ENCODE measurements around the gene CACNA2D4. TPM values are rescaled to one million over a fixed set of nuclear protein-coding genes. Genes with fewer than 3 reads are reported as not detected.

CACNA2D4 gene
- total RNA-seq, 1 donor from 2014 or later, result 0.58 TPM

DNA sequence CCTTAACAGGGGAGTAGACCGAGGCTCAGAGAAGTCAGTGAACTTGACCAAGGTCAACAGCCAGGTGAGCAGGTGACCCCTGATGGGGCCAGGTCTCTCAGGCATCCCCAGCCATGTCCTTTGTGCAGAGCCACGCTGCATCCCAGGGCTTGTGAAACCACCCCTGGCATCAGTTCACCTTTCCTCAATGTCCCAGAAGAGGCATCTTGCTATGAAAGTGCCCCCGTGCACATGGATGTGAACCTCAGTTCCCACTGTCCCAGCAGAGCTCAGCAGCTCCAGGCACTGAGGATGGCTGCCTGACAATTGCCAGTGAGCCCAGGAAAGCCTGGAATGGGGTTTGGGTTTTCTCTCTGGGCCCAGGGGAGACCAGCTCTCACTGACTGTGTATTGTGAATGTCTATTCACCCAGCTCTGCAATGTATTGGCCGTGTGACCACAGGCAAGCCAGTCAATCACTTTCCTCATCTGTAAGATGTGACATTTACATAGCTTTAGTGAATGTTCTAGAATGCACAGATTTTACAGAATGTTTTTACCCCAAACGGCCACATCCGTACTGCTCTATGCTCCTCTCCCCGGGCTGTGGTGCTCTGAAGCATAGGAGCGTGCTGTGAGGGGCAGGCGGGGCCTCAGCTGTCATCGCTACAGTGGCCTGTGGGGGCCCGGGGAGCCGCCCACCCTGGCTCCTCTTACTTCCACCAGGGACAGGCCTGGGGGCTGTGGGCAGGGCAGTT lies 4.9 kb downstream of the CACNA2D4 start:
- H3K36me3 ChIP-seq (ENCODE audit: control insufficient read depth, insufficient read depth, low read length), result no peaks in the 10 kb centered on the region
- TF ChIP-seq, protein P1, sequence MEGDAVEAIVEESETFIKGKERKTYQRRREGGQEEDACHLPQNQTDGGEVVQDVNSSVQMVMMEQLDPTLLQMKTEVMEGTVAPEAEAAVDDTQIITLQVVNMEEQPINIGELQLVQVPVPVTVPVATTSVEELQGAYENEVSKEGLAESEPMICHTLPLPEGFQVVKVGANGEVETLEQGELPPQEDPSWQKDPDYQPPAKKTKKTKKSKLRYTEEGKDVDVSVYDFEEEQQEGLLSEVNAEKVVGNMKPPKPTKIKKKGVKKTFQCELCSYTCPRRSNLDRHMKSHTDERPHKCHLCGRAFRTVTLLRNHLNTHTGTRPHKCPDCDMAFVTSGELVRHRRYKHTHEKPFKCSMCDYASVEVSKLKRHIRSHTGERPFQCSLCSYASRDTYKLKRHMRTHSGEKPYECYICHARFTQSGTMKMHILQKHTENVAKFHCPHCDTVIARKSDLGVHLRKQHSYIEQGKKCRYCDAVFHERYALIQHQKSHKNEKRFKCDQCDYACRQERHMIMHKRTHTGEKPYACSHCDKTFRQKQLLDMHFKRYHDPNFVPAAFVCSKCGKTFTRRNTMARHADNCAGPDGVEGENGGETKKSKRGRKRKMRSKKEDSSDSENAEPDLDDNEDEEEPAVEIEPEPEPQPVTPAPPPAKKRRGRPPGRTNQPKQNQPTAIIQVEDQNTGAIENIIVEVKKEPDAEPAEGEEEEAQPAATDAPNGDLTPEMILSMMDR (IDR thresholded peaks at IDR 0.05; ENCODE audit: insufficient read depth, low read length, poor library complexity, severe bottlenecking), result no peak
- H3K27me3 ChIP-seq (ENCODE audit: control insufficient read depth, insufficient read depth, low read length), result peaks cover 2% of the 10 kb centered on the region
- H3K4me3 ChIP-seq (ENCODE audit: low read depth, low read length), result no peak overlapping the region
- DNase-seq (ENCODE audit: low read depth), result no peak

DNA sequence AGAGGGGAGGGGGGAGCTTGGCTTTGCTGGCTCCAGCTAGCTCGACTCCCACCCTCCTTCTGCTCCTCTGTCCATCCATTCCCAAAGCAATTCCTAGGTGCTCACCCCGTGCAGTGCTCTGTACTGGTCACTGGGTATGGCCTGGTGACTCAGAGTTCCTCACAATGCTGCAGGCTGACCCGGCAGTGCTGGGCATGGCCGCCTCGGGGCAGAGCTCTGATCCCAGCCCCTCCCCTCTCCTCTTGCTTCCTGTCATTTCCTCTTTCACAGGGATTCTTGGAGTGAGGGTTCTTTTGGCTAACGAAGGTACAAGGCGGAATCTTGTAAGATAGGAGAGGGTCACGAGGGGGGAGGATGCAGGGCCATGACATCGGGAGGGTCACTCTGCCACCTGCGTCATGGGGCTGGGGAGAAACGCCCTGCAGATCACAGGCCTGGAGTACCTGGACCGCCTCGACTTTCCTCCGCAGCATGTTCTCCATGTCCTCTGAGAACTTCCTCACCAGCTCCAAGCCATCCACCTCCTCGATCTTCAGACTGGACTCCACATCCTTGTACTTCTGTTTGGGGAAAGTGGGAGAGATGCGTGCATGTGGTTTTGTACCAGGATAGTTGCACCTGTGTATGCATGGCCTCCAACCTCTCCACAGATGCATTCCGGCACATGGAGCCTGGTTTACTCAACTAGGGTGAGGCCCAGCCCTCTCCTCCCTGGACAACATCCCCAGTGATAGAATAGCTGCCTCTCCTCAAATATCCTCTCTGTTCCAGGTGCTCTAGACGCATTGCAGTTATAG lies 5.7 kb downstream of the CACNA2D4 start:
- peak; percentile 5 for DNase-seq (ENCODE audit: low read depth)
- TF ChIP-seq, protein P1 (IDR thresholded peaks at IDR 0.05; ENCODE audit: insufficient read depth, low read length, poor library complexity, severe bottlenecking), result no peak
- Histone ChIP-seq H3K27me3 (ENCODE audit: control insufficient read depth, insufficient read depth, low read length) (peaks cover 7% of the 10 kb centered on the region), H3K4me3 (ENCODE audit: low read depth, low read length) (no peak overlapping the region), H3K36me3 (ENCODE audit: control insufficient read depth, insufficient read depth, low read length) (no peaks in the 10 kb centered on the region)

DNA sequence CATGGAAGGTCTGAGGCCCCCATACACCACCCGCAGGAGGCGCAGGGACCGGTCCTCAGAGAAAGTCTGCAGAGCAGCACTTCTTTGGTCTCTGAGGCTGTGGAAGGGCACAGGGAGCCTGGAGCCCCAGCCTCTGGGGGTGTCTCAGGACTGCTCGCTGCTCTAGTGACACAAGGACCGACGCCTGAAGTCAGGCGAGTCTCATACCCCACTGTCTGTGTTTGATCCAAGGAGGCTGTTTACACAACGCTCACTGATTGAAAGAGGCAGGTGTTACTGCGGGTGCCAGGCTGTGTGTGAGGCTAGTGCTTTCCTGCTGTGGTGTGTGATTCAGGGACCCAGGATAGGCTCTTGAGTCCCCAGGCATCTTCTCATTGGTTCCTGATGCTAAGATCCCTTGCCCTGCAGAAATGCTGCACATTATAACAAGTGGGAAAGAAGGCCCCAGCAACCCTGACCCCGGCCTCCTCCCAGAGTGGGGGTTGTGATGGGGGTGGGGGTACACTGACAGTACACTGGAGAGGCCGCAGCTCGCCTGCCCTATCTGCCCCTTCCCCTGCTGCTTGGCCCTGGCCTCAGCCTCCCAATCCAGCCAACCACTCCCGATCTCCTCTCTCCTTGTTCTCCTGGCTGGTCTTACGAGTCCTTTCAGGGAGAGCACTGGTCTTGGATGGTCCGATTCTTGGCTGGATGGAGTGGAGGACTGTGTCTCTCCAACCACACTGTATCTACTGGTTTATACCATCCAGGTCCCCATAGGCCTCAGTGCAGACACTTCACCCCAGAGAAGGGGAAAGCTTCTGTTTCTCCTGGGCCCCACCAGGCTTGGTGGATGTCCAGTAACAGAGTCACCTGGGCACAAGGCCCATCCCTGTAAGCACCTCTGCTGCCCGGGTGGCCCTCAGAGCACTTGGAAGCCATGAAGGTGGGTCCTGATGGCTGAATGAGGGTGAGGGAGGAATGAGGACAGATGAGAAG lies 6.6 kb downstream of the CACNA2D4 start:
- TF ChIP-seq, protein P1 (IDR thresholded peaks at IDR 0.05; ENCODE audit: insufficient read depth, low read length, poor library complexity, severe bottlenecking), result no peak
- no peak overlapping the region for H3K4me3 ChIP-seq (ENCODE audit: low read depth, low read length)
- DNase-seq (ENCODE audit: low read depth), result no peak
- H3K27me3 ChIP-seq (ENCODE audit: control insufficient read depth, insufficient read depth, low read length), result peaks cover 13% of the 10 kb centered on the region
- H3K36me3 ChIP-seq (ENCODE audit: control insufficient read depth, insufficient read depth, low read length), result no peaks in the 10 kb centered on the region

DNA sequence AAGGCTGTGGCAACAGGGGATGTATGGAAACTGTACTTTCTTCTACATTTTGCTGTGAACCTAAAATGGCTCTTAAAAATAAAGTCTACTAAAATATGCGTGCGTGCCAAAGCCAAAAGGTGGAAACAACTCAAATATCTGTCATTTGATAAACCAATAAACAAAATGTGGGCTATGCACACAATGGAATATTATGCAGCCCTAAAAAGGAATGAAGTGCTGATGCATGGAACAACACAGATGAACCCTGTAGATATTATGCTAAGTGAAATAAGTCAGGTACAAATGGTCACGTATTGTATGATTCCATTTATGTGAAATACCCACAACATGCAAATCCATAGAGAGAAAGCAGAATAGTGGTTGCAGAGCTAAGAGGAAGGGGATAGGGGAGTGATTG lies 8.0 kb downstream of the CACNA2D4 start:
- Histone ChIP-seq H3K36me3 (ENCODE audit: control insufficient read depth, insufficient read depth, low read length) (no peaks in the 10 kb centered on the region), H3K4me3 (ENCODE audit: low read depth, low read length) (no peak overlapping the region), H3K27me3 (ENCODE audit: control insufficient read depth, insufficient read depth, low read length) (peaks cover 13% of the 10 kb centered on the region)
- TF ChIP-seq, protein P1 (IDR thresholded peaks at IDR 0.05; ENCODE audit: insufficient read depth, low read length, poor library complexity, severe bottlenecking), result no peak
- DNase-seq (ENCODE audit: low read depth), result no peak

DNA sequence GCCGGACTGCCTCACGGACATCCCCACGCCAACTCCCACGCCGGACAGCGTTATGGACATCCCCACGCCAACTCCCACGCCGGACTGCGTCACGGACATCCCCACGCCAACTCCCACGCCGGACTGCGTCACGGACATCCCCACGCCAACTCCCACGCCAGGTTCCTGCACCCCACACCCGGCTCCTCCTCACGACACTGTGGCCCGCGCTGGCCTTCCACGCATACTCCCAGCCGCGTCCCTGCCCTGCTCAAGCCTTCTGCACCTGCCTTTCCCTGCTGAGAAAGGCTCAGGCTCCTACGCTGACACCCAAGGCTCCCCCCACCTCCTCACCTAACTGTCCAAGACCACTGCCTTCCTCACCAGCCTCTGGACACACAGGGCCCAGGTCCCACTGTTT lies 9.7 kb downstream of the CACNA2D4 start:
- no peaks in the 10 kb centered on the region for H3K36me3 ChIP-seq (ENCODE audit: control insufficient read depth, insufficient read depth, low read length)
- DNase-seq (ENCODE audit: low read depth), result no peak
- H3K4me3 ChIP-seq (ENCODE audit: low read depth, low read length), result no peak overlapping the region
- TF ChIP-seq, protein P1 (IDR thresholded peaks at IDR 0.05; ENCODE audit: insufficient read depth, low read length, poor library complexity, severe bottlenecking), result no peak
- H3K27me3 ChIP-seq (ENCODE audit: control insufficient read depth, insufficient read depth, low read length), result peaks cover 13% of the 10 kb centered on the region
